SIG-M5 treated with dmso at 0.1 percent for 504 hours (cell line): ENCODE data around the gene BCL2L2.
A peak's percentile ranks its signal among the peaks of the same experiment; 100 is the strongest.
"Not testable (repeated sequence)": the region's sequence is repeated elsewhere in the genome, so short reads cannot be mapped to it uniquely, and the experiment has no call there.

ENCODE experiments used
- DNase-seq: peaks from one replicate; lab custom pipeline; 2025; ENCODE audit not compliant: unreplicated experiment; lab: John Stamatoyannopoulos, UW

BCL2L2 gene

GRCh38 chr14:23306412-23307145 lies at the start of gene BCL2L2:
BCL2L2 (plus strand) TSS chr14:23306833; CDS start chr14:23307768, 935 bp downstream.
- peak; percentile 71 for DNase-seq

- DNase-seq, result no peak
These were observed 48.4 kb upstream of the BCL2L2 start for GRCh38 chr14:23258256-23258655.

GRCh38 chr14:23259426-23259825 lies 47.2 kb upstream of the BCL2L2 start:
- no peak for DNase-seq

- DNase-seq, result not testable (repeated sequence)
These were observed 45.8 kb upstream of the BCL2L2 start for GRCh38 chr14:23260849-23261248.

GRCh38 chr14:23269193-23269592 lies 37.4 kb upstream of the BCL2L2 start:
- no peak for DNase-seq

GRCh38 chr14:23275412-23275811 lies 31.2 kb upstream of the BCL2L2 start:
- no peak for DNase-seq

- no peak for DNase-seq
These were observed 29.4 kb upstream of the BCL2L2 start for GRCh38 chr14:23277189-23277588.

GRCh38 chr14:23277928-23278327 lies 28.7 kb upstream of the BCL2L2 start:
- DNase-seq, result not testable (repeated sequence)

GRCh38 chr14:23281247-23281646 lies 25.4 kb upstream of the BCL2L2 start:
- DNase-seq, result no peak

- peak; percentile 51 for DNase-seq
These were observed 21.7 kb upstream of the BCL2L2 start for GRCh38 chr14:23284654-23285529.

GRCh38 chr14:23285530-23286019 lies 21.1 kb upstream of the BCL2L2 start:
- DNase-seq, result no peak

GRCh38 chr14:23286020-23286901 lies 20.4 kb upstream of the BCL2L2 start, which contains the start of gene HOMEZ:
HOMEZ (minus strand) TSS chr14:23286132; CDS start chr14:23285952, 180 bp downstream.
- peak; percentile 98 for DNase-seq

- peak; percentile 19 for DNase-seq
These were observed 19.6 kb upstream of the BCL2L2 start for GRCh38 chr14:23286902-23287479.

- peak; percentile 54 for DNase-seq
These were observed 11.7 kb upstream of the BCL2L2 start for GRCh38 chr14:23294734-23295561.

GRCh38 chr14:23296012-23296777 lies 10.4 kb upstream of the BCL2L2 start:
- DNase-seq, result no peak

- no peak for DNase-seq
These were observed 9.5 kb upstream of the BCL2L2 start for GRCh38 chr14:23297096-23297495.

- DNase-seq, result no peak
These were observed 8.9 kb upstream of the BCL2L2 start for GRCh38 chr14:23297611-23298277.
